Hepatocyte (in vitro differentiated cells): Measurements from ENCODE around the gene ADA.

Experiments used
- EZH2phosphoT487 ChIP-seq: fragments of 200-600 bp; sonication (generic); IDR thresholded peaks from one replicate; pipeline ENCODE4 v1.6.1; 2018; ENCODE audit warnings: antibody characterized with exemption, mild to moderate bottlenecking, low read depth, moderate library complexity; ENCODE audit not compliant: unreplicated experiment, severe bottlenecking
- TF ChIP-seq, protein P1 (sequence below): fragments of 200-600 bp; sonication (generic); IDR thresholded peaks from 2 replicates; pipeline ENCODE4 v1.5.1; 2016; ENCODE audit warnings: antibody characterized with exemption, mild to moderate bottlenecking; ENCODE audit not compliant: poor library complexity

DNA sequence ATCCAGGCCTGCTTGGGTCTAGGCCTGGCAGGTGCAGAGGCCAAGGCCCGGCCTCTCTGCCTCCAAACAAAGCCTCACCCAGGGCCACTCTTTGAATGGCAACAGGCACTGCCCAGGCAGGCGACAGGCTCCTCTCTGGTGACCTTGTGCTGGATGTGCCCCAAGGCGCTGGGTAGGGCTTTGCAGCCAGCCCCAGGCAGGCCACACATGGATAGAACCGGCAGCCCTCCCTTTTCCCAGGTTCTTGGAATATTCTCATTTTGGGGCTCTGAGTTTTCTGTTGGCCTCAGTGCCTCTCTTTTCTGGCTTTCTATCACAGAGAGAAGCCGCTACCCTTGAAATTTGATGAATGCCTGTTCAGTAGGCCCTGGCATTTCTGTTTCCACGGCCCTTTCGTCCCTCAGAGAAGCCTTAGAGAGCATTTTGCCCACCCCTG is 50.2 kb downstream of the ADA start:
- no peak for TF ChIP-seq EZH2phosphoT487
- TF ChIP-seq, protein P1, sequence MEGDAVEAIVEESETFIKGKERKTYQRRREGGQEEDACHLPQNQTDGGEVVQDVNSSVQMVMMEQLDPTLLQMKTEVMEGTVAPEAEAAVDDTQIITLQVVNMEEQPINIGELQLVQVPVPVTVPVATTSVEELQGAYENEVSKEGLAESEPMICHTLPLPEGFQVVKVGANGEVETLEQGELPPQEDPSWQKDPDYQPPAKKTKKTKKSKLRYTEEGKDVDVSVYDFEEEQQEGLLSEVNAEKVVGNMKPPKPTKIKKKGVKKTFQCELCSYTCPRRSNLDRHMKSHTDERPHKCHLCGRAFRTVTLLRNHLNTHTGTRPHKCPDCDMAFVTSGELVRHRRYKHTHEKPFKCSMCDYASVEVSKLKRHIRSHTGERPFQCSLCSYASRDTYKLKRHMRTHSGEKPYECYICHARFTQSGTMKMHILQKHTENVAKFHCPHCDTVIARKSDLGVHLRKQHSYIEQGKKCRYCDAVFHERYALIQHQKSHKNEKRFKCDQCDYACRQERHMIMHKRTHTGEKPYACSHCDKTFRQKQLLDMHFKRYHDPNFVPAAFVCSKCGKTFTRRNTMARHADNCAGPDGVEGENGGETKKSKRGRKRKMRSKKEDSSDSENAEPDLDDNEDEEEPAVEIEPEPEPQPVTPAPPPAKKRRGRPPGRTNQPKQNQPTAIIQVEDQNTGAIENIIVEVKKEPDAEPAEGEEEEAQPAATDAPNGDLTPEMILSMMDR: no peak
